ENCODE results near the gene TUBB3.
"Not testable (repeated sequence)": the region's sequence is repeated elsewhere in the genome, so short reads cannot be mapped to it uniquely, and the experiment has no call there.

TUBB3 gene

DNA sequence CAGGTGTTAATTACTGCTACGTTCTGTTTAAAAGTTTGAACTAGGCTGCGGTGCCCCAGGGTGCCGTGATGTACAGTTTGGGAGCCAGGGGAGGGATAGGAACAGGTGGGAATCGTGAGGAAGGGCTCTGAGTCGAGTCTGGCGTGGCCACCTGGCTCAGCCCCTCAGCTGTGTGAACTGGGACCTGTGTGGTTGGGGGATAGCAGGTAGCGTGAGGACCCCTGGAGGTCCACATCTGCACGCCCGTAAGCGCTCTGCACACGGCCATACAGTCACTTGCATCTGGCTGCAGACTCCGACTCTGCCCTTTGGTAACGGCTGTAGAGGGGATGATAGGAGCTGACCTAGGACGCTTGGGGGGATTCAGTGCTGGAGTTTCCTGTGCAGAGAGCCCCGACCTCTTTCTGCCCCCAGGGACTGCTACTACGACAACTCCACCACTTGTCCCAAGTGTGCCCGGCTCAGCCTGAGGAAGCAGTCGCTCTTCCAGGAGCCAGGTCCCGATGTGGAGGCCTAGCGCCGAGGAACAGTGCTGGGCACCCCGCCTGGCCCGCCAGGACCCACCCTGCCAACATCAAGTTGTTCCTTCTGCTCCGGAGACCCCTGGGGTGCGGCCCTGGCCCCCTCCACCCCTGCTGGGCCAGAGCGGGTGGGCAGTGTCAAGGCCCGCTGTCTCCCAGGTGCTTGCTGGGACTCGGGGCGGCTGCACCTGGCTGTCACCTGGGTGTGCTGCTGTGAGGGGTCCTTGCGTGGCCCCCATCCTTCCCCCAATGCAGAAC lies 42.5 kb downstream of the TUBB3 start:
- DNase-seq = no peak
- no peak for ATAC-seq

GRCh38 chr16:89966756-89967155 lies 43.6 kb downstream of the TUBB3 start:
- DNase-seq (no peak), ATAC-seq (no peak)

DNA sequence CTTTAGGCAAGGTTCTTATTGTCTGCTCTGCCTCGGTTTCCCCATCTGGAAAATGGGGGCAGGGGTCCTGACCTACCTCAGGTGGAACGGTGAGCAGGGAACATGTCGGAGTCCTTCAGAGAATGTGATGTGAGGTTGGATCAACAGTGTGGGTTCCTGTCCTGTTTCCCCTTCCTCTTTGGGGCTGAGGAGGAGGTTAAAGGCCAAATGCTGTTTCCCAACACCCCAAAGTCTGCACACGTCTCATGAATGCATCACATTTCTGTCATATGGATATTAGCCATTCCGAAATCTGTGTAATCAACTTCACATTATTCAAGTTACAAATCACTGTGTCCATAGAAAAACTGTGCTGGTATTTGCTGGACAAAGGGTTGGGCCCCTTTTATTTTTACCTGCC lies 44.3 kb downstream of the TUBB3 start:
- not testable (repeated sequence) for ATAC-seq, DNase-seq

DNA sequence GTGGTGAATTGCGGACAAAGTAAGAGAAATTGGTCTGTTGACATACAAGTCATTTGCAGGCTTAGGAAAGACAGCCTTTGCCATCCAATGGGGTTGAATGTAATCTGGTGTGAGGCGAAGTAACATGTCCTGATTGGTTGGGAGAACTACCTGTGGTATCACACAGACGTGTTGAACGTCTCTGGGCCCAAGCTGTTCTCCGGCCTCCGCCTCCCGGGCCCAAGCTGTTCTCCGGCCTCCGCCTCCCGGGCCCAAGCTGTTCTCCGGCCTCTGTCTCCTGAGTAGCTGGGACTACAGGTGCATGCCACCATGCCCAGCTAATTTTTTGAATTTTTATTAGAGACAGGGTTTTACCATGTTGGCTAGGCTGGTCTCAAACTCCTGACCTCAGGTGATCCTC lies 44.9 kb downstream of the TUBB3 start:
- not testable (repeated sequence) for DNase-seq, ATAC-seq

DNA sequence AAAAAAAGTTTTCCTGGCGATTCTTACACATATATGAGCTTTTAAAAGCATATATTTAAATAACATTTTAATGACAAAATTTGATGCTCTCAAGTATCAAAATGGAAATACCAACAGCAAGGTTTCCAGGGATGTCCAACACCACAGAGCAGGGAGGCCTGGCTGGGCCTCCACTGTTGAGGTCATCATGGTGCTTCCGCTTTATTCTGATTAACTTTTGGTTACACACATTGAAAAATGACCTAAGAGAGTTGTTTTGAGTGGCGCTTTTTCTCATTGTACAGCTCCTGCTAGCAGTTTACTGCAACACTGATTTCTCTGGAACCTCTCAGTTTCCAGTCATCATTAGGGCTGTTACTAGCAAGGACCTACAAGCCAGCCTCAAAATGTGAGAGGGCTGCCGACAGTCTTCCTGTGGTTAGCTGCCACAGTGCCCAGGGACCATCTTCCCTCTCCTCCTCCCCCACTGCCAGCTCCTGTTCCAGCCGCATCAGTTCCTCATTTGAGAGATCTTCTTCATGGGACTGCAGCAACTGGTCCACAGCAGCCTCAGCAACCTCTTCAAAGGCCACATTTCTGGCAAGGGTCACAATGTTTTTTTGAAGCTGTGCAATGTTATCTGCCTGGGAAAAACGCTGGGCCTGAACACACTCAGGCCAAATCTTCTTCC lies 46.7 kb downstream of the TUBB3 start:
- DNase-seq (no peak), ATAC-seq (no peak)

DNA sequence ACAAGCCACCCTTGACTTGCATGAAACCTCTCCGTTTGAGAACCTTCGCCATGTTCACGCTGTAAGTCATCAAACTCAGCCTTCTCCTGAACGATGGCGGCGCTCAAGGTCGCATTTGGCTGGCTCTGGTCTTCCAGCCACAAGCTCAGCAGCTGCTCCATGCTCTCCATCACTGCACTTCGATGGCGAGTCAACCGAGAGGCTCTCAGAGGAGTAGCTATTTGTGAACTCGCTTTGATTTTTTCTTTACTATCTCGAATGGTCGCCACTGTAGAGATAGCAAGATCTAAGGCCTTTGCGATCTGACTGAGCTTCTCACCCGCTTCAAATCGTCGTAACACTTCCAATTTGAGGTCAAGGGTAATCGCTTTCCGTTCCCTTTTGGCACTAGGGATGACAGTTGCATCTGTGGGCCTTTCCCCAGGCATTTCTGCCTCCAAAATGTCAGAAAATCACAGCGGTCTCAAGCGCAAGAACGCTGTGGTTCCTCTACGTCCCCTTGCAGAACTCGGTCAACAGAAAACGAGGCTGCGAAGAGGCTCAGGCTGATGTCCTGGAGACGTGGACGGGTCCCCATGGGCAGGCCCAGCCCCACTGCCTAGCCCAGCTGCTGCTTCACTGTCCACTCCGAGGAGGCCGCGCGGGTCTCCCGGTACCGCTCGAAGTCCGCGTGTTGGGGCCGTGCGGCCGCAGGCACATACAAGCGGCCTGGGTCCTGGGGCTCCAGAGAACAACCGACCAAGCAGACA lies 48.5 kb downstream of the TUBB3 start:
- DNase-seq = no peak
- no peak for ATAC-seq

DNA sequence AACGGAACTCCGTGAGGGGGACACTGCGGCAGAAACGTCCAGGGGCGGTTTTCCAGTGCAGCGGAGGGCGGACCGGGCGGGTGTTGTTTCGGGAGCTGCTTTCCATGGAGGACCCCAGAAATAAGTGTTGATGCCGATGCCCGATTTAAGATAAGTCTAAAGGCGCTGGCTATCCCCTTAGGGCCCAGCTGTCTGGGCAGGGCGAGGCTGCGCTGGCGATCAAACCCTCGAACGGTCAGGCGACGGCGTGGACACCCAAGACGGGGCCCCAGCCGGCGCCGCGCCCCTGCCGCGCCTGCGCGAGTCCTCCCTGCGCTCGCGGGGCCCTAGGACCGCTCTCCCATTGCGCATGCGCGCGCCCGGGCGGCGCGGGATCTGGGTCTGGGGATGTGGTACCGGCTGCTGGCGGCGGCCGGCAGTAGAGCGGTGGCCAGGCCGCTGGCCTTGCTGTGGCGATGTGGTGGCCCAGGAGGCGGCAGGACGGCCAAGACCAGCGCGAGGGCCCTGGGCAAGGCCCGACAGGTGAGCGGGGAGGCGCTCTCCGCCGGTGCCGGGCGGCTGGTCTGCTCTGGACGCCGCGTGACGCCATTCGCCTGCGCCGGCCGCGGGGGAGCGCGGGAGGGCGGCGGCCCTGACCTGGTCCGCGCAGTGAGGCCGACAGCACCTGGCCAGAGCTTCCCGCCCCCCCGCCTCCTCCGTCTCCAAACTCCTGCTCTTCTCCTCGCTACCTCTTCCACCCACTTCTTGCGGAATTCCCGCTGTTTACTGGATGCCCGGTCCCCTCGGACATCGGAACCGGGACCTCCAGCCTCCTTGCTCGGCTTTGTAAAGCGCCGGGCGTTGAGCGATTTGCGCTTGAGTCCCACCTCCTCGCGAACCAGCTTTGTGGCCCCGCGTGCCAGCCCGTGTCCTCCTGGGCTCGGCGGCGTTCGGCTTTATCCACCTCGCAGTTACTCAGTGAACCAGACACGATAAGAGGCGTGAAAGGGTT lies 49.4 kb downstream of the TUBB3 start:
- ATAC-seq (peak; percentile 96), DNase-seq (peak; percentile 94)

- DNase-seq = no peak
- ATAC-seq = no peak
These were observed 50.1 kb downstream of the TUBB3 start for GRCh38 chr16:89973235-89973634.

DNA sequence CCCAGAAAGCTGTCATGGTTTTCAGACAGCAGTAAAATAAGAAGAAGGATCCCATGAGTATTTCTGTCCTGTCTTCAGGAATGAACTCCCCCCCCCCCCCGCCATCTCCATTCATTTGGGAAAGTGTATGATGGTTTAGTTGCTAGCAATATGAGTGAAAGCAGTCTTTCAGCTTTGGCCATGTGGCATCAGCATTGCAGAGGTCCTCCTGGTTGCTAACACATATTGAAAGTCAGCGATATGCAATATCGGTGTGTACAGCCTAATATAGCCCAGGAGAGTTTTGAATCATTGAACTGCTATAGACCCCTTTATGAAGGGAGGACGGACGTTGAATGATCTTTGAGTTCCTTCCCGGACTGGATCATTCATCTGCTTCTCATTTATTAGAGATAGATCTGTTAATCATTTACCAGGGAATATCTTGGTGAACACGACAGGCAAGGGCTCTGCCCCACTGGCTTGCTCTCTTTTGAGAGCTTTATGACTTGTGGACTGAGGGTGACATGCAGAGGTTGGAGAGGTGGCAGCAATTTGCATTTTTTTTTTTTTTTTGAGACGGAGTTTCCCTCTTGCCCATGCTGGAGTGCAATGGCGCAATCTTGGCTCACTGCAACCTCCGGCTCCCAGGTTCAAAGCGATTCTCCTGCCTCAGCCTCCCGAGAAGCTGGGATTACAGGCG lies 50.7 kb downstream of the TUBB3 start:
- no peak for DNase-seq

DNA sequence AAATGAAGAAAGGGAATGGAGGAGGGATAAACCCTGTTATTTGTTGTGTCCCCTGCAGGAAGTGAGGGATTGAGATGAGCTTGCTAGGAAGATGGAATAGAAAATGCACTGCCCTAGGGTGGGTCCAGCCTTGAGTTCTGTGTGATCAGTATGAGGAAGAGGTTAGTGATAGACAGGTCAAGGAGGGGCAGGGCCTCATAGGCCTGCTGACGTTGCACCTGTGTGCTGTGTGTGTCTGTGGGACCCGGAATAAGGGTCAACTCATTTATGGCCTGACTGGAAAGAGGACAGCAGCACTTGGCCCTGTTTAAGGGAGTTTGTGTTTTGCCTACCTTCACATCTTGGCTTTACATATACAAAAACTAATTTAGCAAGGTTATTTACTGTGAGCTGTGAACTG lies 51.7 kb downstream of the TUBB3 start:
- no peak for DNase-seq
- ATAC-seq = no peak

More for the DNA sequence above, 50.7 kb downstream of the TUBB3 start:
- ATAC-seq = no peak

GRCh38 chr16:89981414-89981813 lies 58.3 kb downstream of the TUBB3 start:
- DNase-seq (peak; percentile 31), ATAC-seq (peak; percentile 82)

DNA sequence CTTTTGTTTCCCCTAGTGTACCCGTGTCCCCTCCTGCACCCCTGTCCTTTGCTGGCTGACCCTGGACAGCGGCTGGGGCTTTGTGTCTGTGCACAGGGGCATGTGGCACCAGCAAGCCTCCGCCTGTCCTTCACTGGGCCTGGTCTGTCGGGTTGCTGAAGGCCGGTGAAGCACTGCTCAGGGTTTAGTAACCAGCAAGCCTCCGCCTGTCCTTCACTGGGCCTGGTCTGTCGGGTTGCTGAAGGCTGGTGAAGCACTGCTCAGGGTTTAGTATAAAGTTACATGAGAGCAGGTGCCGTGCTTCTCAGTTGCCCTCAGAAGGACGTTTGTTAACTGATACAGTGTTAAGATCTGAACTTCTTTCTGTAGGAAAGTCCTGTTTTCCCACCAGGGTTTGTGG lies 59.2 kb downstream of the TUBB3 start:
- DNase-seq (no peak), ATAC-seq (no peak)

DNA sequence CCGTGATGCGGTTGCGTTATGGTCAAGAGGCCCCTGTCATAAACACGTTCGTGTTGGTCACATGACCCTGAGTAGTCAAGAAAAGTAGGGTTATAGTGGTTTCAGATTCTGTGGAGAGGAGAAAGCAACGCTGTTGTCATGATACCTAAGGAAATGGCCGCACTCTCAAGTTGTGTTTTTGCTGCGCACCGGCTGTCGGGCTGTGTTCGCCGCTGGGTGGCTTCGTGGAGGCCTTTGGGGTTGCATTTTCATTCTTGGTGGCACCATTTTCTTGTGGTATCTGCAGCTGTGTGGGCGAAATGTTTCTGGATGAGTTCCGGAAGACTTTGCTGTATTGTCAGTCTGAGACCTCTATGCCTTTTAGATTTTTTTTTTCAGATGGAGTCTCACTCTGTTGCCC lies 60.4 kb downstream of the TUBB3 start:
- DNase-seq (no peak), ATAC-seq (no peak)

DNA sequence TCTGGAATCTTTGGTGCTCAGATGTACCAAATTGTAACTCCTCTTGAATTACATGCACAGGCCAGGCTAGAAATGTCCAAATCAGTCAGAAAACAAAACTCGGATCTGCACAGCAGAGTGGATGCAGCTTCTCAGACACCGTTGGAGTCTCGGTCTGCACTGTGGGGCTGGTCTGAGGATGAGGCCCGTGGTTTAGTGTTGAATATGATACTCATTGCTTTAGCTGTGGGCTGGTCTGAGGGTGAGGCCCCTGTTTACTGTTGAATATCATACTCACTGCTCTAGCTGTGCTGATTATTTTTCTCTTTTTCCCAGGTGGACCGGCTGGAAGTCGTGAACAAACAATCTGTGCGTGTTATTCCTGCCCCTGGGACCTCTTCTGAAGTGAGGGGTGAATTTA lies 61.1 kb downstream of the TUBB3 start:
- no peak for DNase-seq
- ATAC-seq = no peak

DNA sequence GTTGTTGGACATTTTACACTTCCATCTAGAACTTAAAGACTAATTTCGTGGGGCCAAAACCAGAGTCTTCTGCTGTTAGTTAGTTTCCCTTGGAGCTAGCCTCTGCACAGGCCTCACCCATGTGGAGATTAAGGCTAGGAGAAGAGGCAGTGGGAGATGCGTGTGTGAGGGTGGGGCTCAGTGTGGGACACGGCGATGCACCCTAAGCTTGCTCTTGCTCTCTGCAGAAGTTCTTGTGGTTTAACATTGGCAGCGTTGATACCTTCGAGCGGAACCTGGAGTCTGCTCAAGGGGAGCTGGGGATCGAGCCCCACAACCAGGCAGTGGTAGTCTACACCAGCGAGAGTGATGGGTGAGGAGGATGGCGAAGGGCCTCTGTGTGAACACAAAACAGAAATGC lies 62.1 kb downstream of the TUBB3 start:
- DNase-seq (no peak), ATAC-seq (no peak)

Data from stimulated activated naive CD8-positive, alpha-beta T cell treated with anti-CD3 and anti-CD28 coated beads, Interleukin-15, Interleukin-2, amounts not matched to agents 100 U/mL and 50 U/mL, for 24 hours (primary cell).